ENCODE measurements around the gene ISCA2.

DNA sequence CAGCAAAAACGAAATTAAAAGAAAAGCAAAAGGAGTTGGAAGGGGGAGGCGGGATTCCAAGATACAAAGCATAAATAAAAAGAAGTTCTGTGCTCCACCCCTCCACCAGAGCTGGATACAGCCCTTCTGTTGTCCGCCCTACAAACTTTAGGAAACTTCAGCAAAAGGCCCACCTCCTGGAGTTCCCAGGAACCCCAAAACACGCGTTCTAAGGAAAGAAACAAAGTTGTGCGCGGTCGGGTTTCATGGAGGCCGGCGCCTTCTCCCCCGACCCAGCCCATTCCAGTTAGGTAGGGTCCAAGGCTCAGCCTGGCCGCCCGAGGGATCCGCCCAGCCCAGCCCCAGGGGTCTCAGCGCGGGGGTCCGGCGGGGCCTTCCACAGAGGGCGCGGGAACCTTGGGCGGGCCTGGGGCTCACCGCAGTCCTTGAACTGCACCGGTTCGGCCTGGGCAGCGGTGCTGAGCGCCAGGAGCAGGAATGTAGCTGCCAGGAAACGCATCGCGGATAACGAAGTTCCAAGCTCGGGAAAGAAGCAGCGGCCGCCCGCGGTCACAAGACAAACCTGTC lies 706 bp upstream of the ISCA2 start, which contains the start of gene NPC2:
- TF ChIP-seq, protein P1, sequence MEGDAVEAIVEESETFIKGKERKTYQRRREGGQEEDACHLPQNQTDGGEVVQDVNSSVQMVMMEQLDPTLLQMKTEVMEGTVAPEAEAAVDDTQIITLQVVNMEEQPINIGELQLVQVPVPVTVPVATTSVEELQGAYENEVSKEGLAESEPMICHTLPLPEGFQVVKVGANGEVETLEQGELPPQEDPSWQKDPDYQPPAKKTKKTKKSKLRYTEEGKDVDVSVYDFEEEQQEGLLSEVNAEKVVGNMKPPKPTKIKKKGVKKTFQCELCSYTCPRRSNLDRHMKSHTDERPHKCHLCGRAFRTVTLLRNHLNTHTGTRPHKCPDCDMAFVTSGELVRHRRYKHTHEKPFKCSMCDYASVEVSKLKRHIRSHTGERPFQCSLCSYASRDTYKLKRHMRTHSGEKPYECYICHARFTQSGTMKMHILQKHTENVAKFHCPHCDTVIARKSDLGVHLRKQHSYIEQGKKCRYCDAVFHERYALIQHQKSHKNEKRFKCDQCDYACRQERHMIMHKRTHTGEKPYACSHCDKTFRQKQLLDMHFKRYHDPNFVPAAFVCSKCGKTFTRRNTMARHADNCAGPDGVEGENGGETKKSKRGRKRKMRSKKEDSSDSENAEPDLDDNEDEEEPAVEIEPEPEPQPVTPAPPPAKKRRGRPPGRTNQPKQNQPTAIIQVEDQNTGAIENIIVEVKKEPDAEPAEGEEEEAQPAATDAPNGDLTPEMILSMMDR (IDR thresholded peaks at IDR 0.05; ENCODE audit: insufficient read depth, low read depth, low read length), result no peak
- no peak for TF ChIP-seq EZH2 (IDR thresholded peaks at IDR 0.05; ENCODE audit: insufficient read depth, low read length)

All from astrocyte (in vitro differentiated cells and primary cell).